ENCODE measurements around the gene PRKN. TPM values are rescaled to one million over a fixed set of nuclear protein-coding genes. Genes with fewer than 3 reads are reported as not detected.

PRKN gene
- total and polyA plus RNA-seq, 2 experiments from 2014 or later: 0.10 to 0.84 TPM

DNA sequence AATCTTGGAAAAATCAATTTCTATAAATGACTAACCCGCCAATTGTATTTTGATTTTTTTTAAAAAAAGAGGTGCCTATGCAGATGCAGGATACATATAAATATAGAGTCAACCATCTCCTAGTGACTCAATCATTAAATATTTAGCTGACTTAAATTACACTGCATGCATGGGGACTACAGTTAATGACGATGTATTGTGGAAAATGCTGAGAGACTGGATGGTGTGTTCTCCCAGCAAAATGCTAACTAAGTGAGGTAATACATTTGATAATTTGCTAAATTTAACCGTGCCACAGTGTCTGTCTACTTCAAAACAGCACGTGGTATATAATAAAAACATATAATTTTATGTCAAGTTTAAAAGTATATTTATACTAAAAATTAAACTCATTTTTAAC, 341.6 kb downstream of the PRKN start (continued):
- TF ChIP-seq, protein P1, sequence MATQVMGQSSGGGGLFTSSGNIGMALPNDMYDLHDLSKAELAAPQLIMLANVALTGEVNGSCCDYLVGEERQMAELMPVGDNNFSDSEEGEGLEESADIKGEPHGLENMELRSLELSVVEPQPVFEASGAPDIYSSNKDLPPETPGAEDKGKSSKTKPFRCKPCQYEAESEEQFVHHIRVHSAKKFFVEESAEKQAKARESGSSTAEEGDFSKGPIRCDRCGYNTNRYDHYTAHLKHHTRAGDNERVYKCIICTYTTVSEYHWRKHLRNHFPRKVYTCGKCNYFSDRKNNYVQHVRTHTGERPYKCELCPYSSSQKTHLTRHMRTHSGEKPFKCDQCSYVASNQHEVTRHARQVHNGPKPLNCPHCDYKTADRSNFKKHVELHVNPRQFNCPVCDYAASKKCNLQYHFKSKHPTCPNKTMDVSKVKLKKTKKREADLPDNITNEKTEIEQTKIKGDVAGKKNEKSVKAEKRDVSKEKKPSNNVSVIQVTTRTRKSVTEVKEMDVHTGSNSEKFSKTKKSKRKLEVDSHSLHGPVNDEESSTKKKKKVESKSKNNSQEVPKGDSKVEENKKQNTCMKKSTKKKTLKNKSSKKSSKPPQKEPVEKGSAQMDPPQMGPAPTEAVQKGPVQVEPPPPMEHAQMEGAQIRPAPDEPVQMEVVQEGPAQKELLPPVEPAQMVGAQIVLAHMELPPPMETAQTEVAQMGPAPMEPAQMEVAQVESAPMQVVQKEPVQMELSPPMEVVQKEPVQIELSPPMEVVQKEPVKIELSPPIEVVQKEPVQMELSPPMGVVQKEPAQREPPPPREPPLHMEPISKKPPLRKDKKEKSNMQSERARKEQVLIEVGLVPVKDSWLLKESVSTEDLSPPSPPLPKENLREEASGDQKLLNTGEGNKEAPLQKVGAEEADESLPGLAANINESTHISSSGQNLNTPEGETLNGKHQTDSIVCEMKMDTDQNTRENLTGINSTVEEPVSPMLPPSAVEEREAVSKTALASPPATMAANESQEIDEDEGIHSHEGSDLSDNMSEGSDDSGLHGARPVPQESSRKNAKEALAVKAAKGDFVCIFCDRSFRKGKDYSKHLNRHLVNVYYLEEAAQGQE (IDR thresholded peaks at IDR 0.05; ENCODE audit: unreplicated experiment): no peak
- TF ChIP-seq NANOG (IDR thresholded peaks at IDR 0.05; ENCODE audit: borderline replicate concordance): no peak
- TF ChIP-seq ZNF331 (CRISPR knock-in tag; IDR thresholded peaks at IDR 0.05; ENCODE audit: low read depth): no peak
- no peak for TF ChIP-seq STAT1 (IDR thresholded peaks at IDR 0.05; ENCODE audit: unreplicated experiment)
- TF ChIP-seq CREB1 (CRISPR knock-in tag; IDR thresholded peaks at IDR 0.05; ENCODE audit: low read depth): no peak

DNA sequence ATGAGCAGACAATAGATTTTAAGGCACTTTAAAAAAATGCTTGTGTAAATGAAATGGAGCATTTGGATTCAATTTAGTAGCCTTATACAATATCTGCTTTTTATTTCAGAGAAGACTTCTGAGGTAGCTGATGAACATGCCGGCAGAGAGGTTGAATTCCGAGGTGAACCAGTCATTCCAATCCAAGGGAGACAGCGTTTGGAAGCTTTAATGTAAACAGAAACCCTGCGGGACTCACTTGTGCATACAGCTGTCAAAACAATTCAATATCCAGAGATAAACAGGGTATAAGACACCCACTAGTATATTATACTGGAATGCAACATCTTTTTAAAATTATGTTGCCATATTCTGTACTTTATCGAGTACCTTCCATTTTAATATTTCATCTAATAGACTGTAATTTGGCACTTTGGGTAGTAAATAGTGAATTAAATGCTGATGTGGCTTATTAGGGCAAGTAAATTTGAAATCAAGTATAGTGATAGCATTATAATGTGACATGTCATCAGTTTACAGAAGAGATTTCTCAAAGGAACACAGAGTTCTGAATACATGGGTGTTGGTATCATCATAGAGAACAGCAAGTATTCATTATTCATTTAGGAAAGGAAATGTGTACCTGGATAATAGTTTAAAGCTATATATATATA, 347.7 kb downstream of the PRKN start:
- Mint-ChIP-seq H3K27ac (no peak overlapping the region), H3K27me3 (ENCODE audit: insufficient read depth, low read depth, poor library complexity) (peaks cover 5% of the 10 kb centered on the region), H3K4me1 (no peaks in the 10 kb centered on the region), H3K9me3 (no peaks in the 10 kb centered on the region), H3K36me3 (ENCODE audit: low read depth) (no peaks in the 10 kb centered on the region), H3K4me3 (no peak overlapping the region)
- H3K36me3 ChIP-seq (ENCODE audit: insufficient read depth): no peaks in the 10 kb centered on the region
- no peaks in the 10 kb centered on the region for H4K20me1 ChIP-seq (replicated peaks; ENCODE audit: insufficient read depth)
- DNase-seq (ENCODE audit: low spot score) (no peak), ATAC-seq (no peak)
- no peak overlapping the region for H3K4me3 ChIP-seq
- no peak overlapping the region for H3K27ac ChIP-seq (ENCODE audit: low read depth)
- H3F3A ChIP-seq (replicated peaks; ENCODE audit: low read depth): no peaks in the 10 kb centered on the region
- H2AFZ ChIP-seq: no peak overlapping the region
- H3K27me3 ChIP-seq (ENCODE audit: insufficient read depth): no peaks in the 10 kb centered on the region
- peaks cover 11% of the 10 kb centered on the region; the same call in 1 of the 2 replicates for H3K9me2 ChIP-seq (ENCODE audit: insufficient read depth)
- H3K4me1 ChIP-seq (ENCODE audit: insufficient read depth): no peaks in the 10 kb centered on the region
- no peak overlapping the region for H3K4me2 ChIP-seq
- H3K79me2 ChIP-seq (replicated peaks; ENCODE audit: insufficient read depth): no peaks in the 10 kb centered on the region
- no peak for TF ChIP-seq EZH2phosphoT487 (IDR thresholded peaks at IDR 0.05; ENCODE audit: unreplicated experiment)
- TF ChIP-seq, protein P1 (IDR thresholded peaks at IDR 0.05; ENCODE audit: unreplicated experiment): no peak
- no peak for TF ChIP-seq JUNB (IDR thresholded peaks at IDR 0.05; ENCODE audit: unreplicated experiment)
- no peak for TF ChIP-seq NANOG (IDR thresholded peaks at IDR 0.05; ENCODE audit: borderline replicate concordance)
- TF ChIP-seq, protein P2, sequence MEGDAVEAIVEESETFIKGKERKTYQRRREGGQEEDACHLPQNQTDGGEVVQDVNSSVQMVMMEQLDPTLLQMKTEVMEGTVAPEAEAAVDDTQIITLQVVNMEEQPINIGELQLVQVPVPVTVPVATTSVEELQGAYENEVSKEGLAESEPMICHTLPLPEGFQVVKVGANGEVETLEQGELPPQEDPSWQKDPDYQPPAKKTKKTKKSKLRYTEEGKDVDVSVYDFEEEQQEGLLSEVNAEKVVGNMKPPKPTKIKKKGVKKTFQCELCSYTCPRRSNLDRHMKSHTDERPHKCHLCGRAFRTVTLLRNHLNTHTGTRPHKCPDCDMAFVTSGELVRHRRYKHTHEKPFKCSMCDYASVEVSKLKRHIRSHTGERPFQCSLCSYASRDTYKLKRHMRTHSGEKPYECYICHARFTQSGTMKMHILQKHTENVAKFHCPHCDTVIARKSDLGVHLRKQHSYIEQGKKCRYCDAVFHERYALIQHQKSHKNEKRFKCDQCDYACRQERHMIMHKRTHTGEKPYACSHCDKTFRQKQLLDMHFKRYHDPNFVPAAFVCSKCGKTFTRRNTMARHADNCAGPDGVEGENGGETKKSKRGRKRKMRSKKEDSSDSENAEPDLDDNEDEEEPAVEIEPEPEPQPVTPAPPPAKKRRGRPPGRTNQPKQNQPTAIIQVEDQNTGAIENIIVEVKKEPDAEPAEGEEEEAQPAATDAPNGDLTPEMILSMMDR (conservative IDR thresholded peaks at IDR 0.05; ENCODE audit: low read depth in 2 of 2): no peak
- TF ChIP-seq STAT1 (IDR thresholded peaks at IDR 0.05; ENCODE audit: unreplicated experiment): no peak
- no peak for TF ChIP-seq ZNF114 (CRISPR knock-in tag; IDR thresholded peaks at IDR 0.05)

All from GM23338 (cell line).